ENCODE results near the gene ABHD17A.

ABHD17A gene

DNA sequence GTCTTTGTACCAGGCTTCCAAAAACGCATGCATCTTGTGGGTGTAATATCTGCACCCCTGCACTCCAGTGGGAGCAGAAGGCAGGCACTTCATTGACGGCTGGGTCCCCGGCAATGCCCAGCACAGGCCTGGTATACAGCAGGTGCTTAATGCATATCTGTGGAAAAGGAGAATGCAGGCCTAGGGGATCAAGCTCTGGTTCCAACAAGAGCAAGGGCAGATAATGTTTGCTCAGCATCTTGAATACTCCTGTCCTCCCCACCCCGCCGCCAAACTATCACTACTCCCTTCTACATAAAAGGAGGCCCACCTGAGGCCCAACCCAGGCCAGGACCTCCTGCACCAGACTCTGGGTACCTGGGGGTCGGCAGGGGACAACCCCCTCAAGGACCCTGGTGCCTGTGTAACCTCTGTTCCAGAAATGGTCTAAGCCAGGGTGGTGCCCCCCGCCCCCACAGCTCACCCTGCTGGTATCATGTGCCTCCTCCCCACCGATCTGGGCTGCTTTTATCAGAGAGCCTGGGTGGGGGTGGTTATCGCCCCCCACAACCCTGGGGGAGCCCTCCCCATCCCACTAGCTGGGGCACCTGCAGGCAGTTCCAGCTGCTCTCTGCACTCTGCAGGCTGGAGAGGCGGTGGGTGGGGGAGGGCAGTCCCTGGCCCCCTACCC, 26.7 kb downstream of the ABHD17A start:
- no peaks in the 10 kb centered on the region for H3K9me3 ChIP-seq (ENCODE audit: insufficient read depth, low read length)
- no peak overlapping the region for H3K4me3 ChIP-seq (ENCODE audit: insufficient read length, low read depth)
- no peak for TF ChIP-seq ZNF274 (IDR thresholded peaks at IDR 0.05; ENCODE audit: low read depth, low read length)
- no peak for TF ChIP-seq YY1 (IDR thresholded peaks at IDR 0.05; ENCODE audit: insufficient read depth, insufficient read length)
- no peak for TF ChIP-seq SUZ12 (IDR thresholded peaks at IDR 0.05; ENCODE audit: extremely low read depth, insufficient read depth, insufficient read length)
- H3K36me3 ChIP-seq (ENCODE audit: insufficient read depth, insufficient read length, low read length) = peaks cover 5% of the 10 kb centered on the region
- peaks cover 24% of the 10 kb centered on the region for H3K27me3 ChIP-seq (ENCODE audit: insufficient read depth, insufficient read length)
- no peak for DNase-seq (ENCODE audit: low read depth, low spot score)
- peaks cover 40% of the 10 kb centered on the region for H3K4me1 ChIP-seq (ENCODE audit: insufficient read depth, insufficient read length)
- no peak overlapping the region for H3K9ac ChIP-seq (ENCODE audit: insufficient read length, low read depth)

DNA sequence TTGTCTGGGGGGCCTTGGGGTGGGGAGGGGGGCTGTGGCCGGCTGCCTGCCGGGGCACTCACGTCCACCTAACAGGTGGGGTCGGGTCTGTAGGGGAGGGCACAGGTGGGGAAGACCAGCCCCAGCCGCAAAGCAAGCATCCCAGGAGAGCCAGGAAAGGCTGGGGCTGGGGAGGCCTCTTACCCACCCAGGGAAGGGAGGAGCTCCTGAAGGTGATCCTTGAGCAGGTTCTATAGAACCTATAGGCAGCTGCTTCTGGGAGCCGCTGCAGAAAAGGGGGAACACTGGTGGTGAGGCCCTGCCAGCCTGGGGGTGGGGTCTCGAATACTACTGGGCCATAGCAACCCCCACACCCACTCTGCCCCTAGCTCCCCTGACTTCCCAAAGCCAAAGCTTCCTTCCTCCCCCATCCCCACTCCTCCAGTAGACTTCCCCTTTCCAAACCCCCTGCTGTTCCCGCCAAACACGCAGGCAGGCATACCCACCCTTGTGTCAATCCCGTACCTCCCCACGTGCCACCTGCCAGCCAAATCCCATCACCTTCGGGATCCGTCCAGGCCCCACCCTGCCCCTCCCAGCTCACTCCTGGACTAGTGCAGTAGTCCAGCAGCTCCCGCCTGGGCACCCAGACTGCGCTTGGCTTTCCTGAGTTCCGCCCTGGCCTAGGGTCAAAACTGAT, 27.5 kb downstream of the ABHD17A start:
- no peak for TF ChIP-seq ZNF274 (IDR thresholded peaks at IDR 0.05; ENCODE audit: low read depth, low read length)
- TF ChIP-seq SUZ12 (IDR thresholded peaks at IDR 0.05; ENCODE audit: extremely low read depth, insufficient read depth, insufficient read length) = no peak
- Histone ChIP-seq H3K36me3 (ENCODE audit: insufficient read depth, insufficient read length, low read length) (peaks cover 9% of the 10 kb centered on the region), H3K4me3 (ENCODE audit: insufficient read length, low read depth) (no peak overlapping the region), H3K9ac (ENCODE audit: insufficient read length, low read depth) (peak overlapping the region; percentile 44), H3K4me1 (ENCODE audit: insufficient read depth, insufficient read length) (peaks cover 44% of the 10 kb centered on the region), H3K9me3 (ENCODE audit: insufficient read depth, low read length) (no peaks in the 10 kb centered on the region), H3K27me3 (ENCODE audit: insufficient read depth, insufficient read length) (peaks cover 24% of the 10 kb centered on the region)
- DNase-seq (ENCODE audit: low read depth, low spot score) = no peak

DNA sequence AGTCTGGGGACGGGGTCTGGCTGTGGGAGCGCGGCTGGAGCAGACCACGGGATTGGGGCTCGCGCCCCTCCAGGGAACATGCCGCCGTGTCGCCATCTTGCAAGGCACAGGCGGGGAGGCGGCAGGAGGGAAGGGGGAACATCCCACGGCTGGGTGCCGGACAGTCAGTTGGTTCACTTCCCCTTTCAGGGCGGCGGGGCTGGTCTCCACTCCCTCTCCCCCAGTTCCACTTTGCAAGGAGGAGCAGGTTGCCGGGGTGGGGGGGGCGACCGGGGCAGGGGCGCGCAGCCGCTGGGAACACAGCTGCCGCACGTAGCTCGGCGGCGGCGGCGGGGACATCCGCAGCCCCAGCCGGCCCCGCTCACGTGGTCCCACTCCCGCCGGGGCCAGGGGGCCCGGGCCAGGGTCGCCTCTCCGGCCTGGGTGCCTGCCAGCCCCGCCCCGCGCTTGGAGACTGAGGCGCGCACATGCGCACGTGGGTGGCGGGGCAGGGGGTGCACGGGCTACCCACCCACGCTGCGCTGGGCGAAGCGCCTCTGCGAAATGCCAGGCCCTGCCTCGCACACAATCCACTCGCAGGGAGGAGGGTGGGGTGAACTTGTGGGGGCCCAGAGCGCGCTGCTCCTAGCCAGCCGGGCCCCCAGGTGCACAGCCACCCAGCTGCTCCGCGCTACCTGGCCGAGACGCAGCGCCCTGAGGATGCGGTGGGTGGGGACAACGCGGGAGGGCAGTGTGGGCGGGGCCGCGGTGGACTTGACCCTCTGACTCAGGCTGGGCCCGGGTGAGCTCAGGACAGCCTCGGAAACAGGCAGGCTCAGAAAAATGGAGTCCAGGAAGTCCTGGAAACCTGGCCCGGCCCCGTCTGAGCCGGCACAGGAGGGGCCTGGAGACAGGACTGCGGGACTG, 28.3 kb downstream of the ABHD17A start:
- Histone ChIP-seq H3K27me3 (ENCODE audit: insufficient read depth, insufficient read length) (peaks cover 19% of the 10 kb centered on the region), H3K36me3 (ENCODE audit: insufficient read depth, insufficient read length, low read length) (peaks cover 16% of the 10 kb centered on the region), H3K4me3 (ENCODE audit: insufficient read length, low read depth) (no peak overlapping the region), H3K4me1 (ENCODE audit: insufficient read depth, insufficient read length) (peaks cover 47% of the 10 kb centered on the region), H3K9me3 (ENCODE audit: insufficient read depth, low read length) (no peaks in the 10 kb centered on the region), H3K9ac (ENCODE audit: insufficient read length, low read depth) (no peak overlapping the region)
- no peak for DNase-seq (ENCODE audit: low read depth, low spot score)
- TF ChIP-seq ZNF274 (IDR thresholded peaks at IDR 0.05; ENCODE audit: low read depth, low read length) (no peak), YY1 (IDR thresholded peaks at IDR 0.05; ENCODE audit: insufficient read depth, insufficient read length) (no peak)

DNA sequence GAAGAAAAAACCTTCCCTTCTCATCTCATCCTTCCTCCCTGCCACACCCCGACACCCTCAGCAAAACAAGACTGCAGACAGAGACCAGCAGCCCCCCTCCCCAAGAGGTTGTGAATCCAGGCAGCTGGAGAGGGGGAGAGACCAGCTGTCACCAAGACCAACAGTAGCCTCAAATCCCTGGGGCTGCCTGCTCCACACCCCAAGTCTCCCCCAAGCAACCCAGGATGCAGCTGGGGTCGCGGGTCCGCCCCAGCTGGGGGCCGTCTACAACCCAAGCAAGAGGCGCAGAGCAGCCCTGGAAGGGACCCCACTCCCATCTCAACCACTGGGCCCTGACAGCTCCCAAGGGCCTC, 29.0 kb downstream of the ABHD17A start:
- Histone ChIP-seq H3K4me1 (ENCODE audit: insufficient read depth, insufficient read length) (peaks cover 47% of the 10 kb centered on the region), H3K4me3 (ENCODE audit: insufficient read length, low read depth) (no peak overlapping the region), H3K9ac (ENCODE audit: insufficient read length, low read depth) (peak overlapping the region; percentile 70), H3K36me3 (ENCODE audit: insufficient read depth, insufficient read length, low read length) (peaks cover 16% of the 10 kb centered on the region), H3K27me3 (ENCODE audit: insufficient read depth, insufficient read length) (peaks cover 12% of the 10 kb centered on the region), H3K9me3 (ENCODE audit: insufficient read depth, low read length) (no peaks in the 10 kb centered on the region)
- DNase-seq (ENCODE audit: low read depth, low spot score) = no peak
- TF ChIP-seq ZNF274 (IDR thresholded peaks at IDR 0.05; ENCODE audit: low read depth, low read length) (no peak), SUZ12 (IDR thresholded peaks at IDR 0.05; ENCODE audit: extremely low read depth, insufficient read depth, insufficient read length) (no peak), YY1 (IDR thresholded peaks at IDR 0.05; ENCODE audit: insufficient read depth, insufficient read length) (no peak)

DNA sequence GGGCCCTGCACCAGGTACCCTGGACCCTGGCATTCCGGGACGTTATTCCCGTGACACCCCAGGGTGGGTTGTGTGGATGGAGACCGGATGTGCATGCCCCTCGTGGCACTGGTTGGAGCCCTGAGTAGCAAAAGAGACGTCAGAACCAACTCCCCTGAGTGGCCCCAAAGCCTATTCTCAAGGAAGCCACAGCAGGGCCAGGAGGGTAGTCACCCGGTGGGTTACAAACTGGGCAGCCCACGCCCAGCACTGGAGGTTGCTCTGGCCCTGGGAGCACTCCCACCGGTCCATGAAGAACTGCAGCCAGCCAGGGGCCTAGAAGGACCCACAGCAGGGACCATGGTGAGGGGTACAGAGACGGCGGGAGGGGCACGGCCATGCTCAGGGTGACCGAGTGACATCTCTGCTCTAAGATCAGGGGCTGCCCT, 29.5 kb downstream of the ABHD17A start:
- peak overlapping the region; percentile 70 for H3K9ac ChIP-seq (ENCODE audit: insufficient read length, low read depth)
- H3K9me3 ChIP-seq (ENCODE audit: insufficient read depth, low read length) = no peaks in the 10 kb centered on the region
- peaks cover 16% of the 10 kb centered on the region for H3K36me3 ChIP-seq (ENCODE audit: insufficient read depth, insufficient read length, low read length)
- no peak for DNase-seq (ENCODE audit: low read depth, low spot score)
- peaks cover 7% of the 10 kb centered on the region for H3K27me3 ChIP-seq (ENCODE audit: insufficient read depth, insufficient read length)
- peak overlapping the region; percentile 12 for H3K4me3 ChIP-seq (ENCODE audit: insufficient read length, low read depth)
- H3K4me1 ChIP-seq (ENCODE audit: insufficient read depth, insufficient read length) = peaks cover 45% of the 10 kb centered on the region
- no peak for TF ChIP-seq ZNF274 (IDR thresholded peaks at IDR 0.05; ENCODE audit: low read depth, low read length)
- TF ChIP-seq SUZ12 (IDR thresholded peaks at IDR 0.05; ENCODE audit: extremely low read depth, insufficient read depth, insufficient read length) = no peak
- no peak for TF ChIP-seq YY1 (IDR thresholded peaks at IDR 0.05; ENCODE audit: insufficient read depth, insufficient read length)

DNA sequence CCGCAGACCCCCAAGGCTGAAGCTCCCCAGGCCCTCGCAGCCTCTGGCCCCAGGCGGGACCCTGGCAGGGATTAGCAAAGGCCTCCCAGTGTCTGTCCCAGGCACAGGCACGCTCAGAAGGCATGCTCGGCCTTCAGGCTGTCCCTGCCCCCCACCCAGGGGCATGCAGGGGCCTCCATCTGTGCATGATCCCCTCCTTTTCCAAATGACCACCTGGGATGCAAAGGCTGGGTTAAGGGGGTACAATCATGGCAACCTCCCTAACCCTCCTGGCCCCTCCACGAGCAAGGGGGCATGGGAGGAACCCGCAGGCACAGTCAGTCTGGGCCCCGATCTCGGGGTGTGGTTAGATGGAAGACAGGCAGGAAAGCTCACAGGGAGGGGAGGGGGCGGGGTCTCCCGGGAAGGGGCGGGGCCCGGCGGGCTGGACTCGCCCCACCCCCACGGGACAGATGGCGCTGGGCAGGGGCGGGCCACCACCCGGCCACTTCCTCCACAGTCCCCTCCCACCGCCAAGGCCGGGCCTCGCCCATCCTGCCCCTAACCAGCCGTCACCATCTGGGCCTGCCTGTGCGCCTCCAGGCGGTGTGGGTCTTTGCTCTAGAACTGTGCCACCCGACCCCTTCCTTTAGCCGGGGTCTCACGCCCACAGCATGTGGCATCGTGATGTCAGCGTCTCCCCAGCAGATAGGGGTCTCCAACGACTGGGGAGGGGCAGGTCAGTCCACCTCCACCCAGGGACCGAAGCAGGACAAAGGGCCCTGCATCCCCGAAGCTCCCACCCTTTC, 30.1 kb downstream of the ABHD17A start:
- TF ChIP-seq SUZ12 (IDR thresholded peaks at IDR 0.05; ENCODE audit: extremely low read depth, insufficient read depth, insufficient read length) (no peak), YY1 (IDR thresholded peaks at IDR 0.05; ENCODE audit: insufficient read depth, insufficient read length) (no peak), ZNF274 (IDR thresholded peaks at IDR 0.05; ENCODE audit: low read depth, low read length) (no peak)
- Histone ChIP-seq H3K27me3 (ENCODE audit: insufficient read depth, insufficient read length) (peaks cover 1% of the 10 kb centered on the region), H3K9ac (ENCODE audit: insufficient read length, low read depth) (peak overlapping the region; percentile 78), H3K9me3 (ENCODE audit: insufficient read depth, low read length) (no peaks in the 10 kb centered on the region), H3K4me1 (ENCODE audit: insufficient read depth, insufficient read length) (peaks cover 45% of the 10 kb centered on the region), H3K4me3 (ENCODE audit: insufficient read length, low read depth) (peak overlapping the region; percentile 41), H3K36me3 (ENCODE audit: insufficient read depth, insufficient read length, low read length) (peaks cover 16% of the 10 kb centered on the region)
- DNase-seq (ENCODE audit: low read depth, low spot score) = peak; percentile 82
